Neural crest cell (in vitro differentiated cells): ENCODE data around the gene CES2. TPM values are rescaled to one million over a fixed set of nuclear protein-coding genes. Genes with fewer than 3 reads are reported as not detected.

ENCODE experiments used
- DNase-seq: peaks from one replicate; pipeline ENCODE4 v3.0.0; 2021; ENCODE audit warnings: low read depth, mixed read lengths, low spot score
- H3K27ac Mint-ChIP-seq: one replicate; pipeline ENCODE4 v1.8.0; 2021; ENCODE audit warnings: mild to moderate bottlenecking, mixed read lengths; ENCODE audit not compliant: unreplicated experiment
- H3K27me3 Mint-ChIP-seq: 2 replicates; pipeline ENCODE4 v1.8.0; 2021; ENCODE audit warnings: low read depth, mild to moderate bottlenecking, mixed read lengths
- H3K36me3 Mint-ChIP-seq: 2 replicates; pipeline ENCODE4 v1.8.0; 2021; ENCODE audit warnings: low read depth, mild to moderate bottlenecking, mixed read lengths
- H3K4me1 Mint-ChIP-seq: 2 replicates; pipeline ENCODE4 v1.8.0; 2021; ENCODE audit warnings: mixed read lengths
- H3K4me3 Mint-ChIP-seq: one replicate; pipeline ENCODE4 v1.8.0; 2021; ENCODE audit warnings: mild to moderate bottlenecking, mixed read lengths
- H3K9me3 Mint-ChIP-seq: 2 replicates; pipeline ENCODE4 v1.8.0; 2021; ENCODE audit warnings: mixed read lengths
- long read RNA-seq: library from polyadenylated mRNA; unstranded; transcript quantifications from one replicate; pipeline ENCODE4 v2.0.0, GENCODE V29; 2020
- total RNA-seq: library from RNA; stranded (reverse); gene quantifications from 2 replicates; pipeline ENCODE4 v1.2.1, GENCODE V29; 2021
- TF ChIP-seq, protein P1 (sequence below): fragments of 200-600 bp; sonication (generic); conservative IDR thresholded peaks from 2 replicates; pipeline ENCODE4 v1.5.0; 2021; ENCODE audit warnings: antibody characterized with exemption, mild to moderate bottlenecking

Gene CES2, protein sequence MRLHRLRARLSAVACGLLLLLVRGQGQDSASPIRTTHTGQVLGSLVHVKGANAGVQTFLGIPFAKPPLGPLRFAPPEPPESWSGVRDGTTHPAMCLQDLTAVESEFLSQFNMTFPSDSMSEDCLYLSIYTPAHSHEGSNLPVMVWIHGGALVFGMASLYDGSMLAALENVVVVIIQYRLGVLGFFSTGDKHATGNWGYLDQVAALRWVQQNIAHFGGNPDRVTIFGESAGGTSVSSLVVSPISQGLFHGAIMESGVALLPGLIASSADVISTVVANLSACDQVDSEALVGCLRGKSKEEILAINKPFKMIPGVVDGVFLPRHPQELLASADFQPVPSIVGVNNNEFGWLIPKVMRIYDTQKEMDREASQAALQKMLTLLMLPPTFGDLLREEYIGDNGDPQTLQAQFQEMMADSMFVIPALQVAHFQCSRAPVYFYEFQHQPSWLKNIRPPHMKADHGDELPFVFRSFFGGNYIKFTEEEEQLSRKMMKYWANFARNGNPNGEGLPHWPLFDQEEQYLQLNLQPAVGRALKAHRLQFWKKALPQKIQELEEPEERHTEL
- 50.1 and 52.5 TPM in 2 replicates for total RNA-seq
- long read RNA-seq, transcript CES2-201 (12 exons, 3,927 nt) = major isoform, 10 of 32 reads
- long read RNA-seq, transcript CES2-211 (12 exons, 3,391 nt) = minor isoform, 5 of 32 reads
- long read RNA-seq, partial matches to known transcripts = 5 of 32 reads
- long read RNA-seq, other reads (novel, unspliced or antisense) = 10 of 32 reads

DNA sequence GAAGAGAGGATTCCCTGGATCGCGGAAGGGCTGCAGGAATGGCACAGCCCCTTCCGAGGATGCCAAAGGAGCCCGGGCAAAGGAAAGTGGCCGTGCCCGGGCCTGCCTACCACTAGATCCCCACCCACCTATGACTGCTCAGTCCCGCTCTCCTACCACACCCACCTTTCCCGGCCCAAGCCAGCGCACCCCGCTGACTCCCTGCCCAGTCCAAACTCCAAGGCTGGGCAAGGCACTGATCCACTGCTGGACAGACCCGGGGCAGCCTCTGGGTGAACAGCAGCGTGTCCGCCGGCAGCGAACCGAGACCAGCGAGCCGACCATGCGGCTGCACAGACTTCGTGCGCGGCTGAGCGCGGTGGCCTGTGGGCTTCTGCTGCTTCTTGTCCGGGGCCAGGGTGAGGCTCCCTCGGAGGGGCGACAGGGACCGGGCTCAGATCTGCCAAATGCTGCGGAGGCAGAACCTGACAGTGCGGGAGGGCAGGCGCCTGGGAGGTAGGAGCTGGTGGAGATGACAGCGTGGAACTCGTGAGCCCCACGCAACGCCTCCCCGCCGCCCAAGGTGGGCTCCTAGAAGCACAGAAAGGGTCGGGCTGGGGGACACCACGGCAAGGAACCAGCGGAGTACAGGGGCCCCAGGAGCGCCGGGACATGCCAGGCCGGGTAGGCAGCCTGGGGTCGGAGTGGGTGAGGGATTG, at the start of gene CES2:
Gene CES2 (plus strand): TSS at position 203 of the 698 bp plus-strand sequence. CDS start 120 bp downstream, at position 323.
- Mint-ChIP-seq H3K36me3 (no peaks in the 10 kb centered on the region), H3K4me1 (peaks cover 45% of the 10 kb centered on the region), H3K4me3 (peak within 1 kb of the TSS; percentile 97), H3K27ac (peak within 1 kb of the TSS; percentile 96), H3K27me3 (no peaks in the 10 kb centered on the region), H3K9me3 (no peaks in the 10 kb centered on the region)
- DNase-seq = no peak
- TF ChIP-seq, protein P1, sequence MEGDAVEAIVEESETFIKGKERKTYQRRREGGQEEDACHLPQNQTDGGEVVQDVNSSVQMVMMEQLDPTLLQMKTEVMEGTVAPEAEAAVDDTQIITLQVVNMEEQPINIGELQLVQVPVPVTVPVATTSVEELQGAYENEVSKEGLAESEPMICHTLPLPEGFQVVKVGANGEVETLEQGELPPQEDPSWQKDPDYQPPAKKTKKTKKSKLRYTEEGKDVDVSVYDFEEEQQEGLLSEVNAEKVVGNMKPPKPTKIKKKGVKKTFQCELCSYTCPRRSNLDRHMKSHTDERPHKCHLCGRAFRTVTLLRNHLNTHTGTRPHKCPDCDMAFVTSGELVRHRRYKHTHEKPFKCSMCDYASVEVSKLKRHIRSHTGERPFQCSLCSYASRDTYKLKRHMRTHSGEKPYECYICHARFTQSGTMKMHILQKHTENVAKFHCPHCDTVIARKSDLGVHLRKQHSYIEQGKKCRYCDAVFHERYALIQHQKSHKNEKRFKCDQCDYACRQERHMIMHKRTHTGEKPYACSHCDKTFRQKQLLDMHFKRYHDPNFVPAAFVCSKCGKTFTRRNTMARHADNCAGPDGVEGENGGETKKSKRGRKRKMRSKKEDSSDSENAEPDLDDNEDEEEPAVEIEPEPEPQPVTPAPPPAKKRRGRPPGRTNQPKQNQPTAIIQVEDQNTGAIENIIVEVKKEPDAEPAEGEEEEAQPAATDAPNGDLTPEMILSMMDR = no peak

DNA sequence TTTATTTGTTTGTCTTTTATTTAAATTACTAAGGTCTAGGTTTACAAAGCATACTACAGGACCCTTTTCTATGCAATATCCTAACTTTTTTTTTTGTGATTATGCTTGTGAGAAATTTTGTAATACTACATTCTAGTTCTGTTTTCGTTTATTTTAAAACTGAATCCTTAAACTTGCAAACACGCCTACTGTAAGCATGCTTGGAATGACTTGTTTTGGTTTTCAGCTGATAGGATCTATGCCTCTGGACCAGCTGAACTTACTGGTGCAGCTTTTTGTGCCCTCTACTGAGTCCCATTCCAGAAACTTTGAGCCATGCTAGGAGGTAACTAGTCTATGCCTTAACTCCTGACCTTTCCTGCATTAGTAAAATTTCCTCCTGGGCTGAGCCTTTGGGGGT, 49.0 kb upstream of the CES2 start:
- Mint-ChIP-seq H3K27ac (no peak overlapping the region), H3K4me1 (peaks cover 7% of the 10 kb centered on the region), H3K9me3 (no peaks in the 10 kb centered on the region), H3K27me3 (no peaks in the 10 kb centered on the region), H3K36me3 (no peaks in the 10 kb centered on the region), H3K4me3 (no peak overlapping the region)
- no peak for DNase-seq
- TF ChIP-seq, protein P1 = no peak

DNA sequence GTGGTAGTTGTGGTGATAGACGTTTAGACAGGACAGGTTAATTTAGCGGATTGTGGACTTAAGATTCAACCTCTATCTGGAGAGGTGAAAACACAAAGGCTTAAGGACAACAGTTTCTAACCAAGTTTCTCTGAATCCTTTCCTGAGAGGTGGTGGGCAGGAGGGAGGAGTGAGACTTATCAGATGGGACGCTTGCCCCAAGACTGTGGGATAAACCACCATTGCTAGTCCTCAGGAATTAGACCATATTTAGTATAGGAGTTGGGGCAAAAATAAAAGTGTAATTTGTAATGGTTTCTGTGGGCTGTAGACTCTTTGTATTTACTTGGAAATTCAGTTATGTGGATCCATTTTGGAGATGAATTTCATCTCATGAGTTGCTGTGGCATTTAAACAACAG, 48.4 kb upstream of the CES2 start:
- H3K27ac Mint-ChIP-seq = no peak overlapping the region
- peaks cover 2% of the 10 kb centered on the region for H3K4me1 Mint-ChIP-seq
- no peaks in the 10 kb centered on the region for H3K36me3 Mint-ChIP-seq
- H3K4me3 Mint-ChIP-seq = no peak overlapping the region
- no peaks in the 10 kb centered on the region for H3K9me3 Mint-ChIP-seq
- TF ChIP-seq, protein P1 = no peak
- no peak for DNase-seq
- H3K27me3 Mint-ChIP-seq = no peaks in the 10 kb centered on the region

DNA sequence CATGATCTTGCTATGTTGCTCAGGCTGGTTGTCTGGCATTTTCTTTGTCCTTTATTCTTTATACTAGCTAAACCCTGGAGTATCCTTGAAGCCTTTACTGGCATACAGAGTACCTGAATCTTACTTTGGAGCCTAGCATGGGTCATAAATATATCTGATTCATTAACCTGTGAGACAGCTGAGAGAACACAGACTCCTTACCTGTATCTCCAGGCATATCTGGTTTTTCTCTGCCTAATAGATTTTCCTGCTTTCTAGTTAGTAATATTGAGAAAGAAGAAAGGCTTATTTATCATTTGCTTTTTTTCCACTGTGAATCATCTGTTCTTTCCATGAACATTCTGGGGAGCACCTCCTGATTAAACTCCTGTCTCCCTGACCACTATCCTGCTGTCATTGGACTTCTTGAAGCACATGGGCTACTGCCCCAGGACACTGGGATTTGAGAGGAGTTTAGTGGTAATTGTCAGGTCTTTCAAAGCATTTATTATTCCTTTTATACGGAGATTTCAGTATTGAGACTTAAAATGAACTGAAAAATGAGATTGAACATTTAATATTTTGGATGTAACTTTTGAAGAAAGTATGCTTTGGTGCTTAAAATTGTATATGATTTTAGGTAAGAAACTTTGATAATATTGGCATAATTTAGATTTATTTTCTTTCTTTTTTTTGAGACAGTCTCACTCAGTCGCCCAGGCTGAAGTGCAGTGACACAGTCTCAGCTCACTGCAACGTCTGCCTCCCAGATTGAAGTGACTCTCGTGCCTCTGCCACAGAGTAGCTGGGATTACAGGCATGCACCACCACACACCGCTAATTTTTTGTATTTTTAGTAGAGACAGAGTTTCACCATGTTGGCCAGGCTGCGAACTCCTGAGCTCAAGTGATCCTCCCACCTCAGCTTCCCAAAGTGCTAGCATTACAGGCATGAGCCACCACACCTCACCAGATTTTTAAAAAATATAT, 46.4 kb upstream of the CES2 start:
- Mint-ChIP-seq H3K4me1 (no peaks in the 10 kb centered on the region), H3K9me3 (no peaks in the 10 kb centered on the region), H3K36me3 (no peaks in the 10 kb centered on the region), H3K4me3 (no peak overlapping the region), H3K27me3 (no peaks in the 10 kb centered on the region), H3K27ac (no peak overlapping the region)
- TF ChIP-seq, protein P1 = no peak
- no peak for DNase-seq

DNA sequence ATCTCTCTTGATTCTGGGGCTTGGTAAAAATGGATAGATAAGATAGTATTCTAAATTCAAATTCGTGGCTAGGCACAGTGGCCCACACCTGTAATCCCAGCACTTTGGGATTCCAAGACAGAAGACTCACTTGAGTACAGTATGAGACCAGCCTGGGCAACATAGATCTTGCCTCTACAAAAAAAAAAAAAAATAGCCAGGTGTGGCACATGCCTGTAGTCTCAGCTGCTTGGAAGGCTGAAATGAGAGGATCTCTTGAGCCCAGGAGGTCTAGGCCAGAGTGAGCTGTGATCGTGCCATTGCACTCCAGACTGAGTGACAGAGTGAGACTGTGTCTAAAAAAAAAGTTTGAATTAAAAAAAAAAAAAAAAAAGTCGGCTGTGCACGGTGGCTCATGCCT, 45.7 kb upstream of the CES2 start:
- no peak overlapping the region for H3K27ac Mint-ChIP-seq
- H3K27me3 Mint-ChIP-seq = no peaks in the 10 kb centered on the region
- no peaks in the 10 kb centered on the region for H3K36me3 Mint-ChIP-seq
- no peaks in the 10 kb centered on the region for H3K9me3 Mint-ChIP-seq
- H3K4me1 Mint-ChIP-seq = no peaks in the 10 kb centered on the region
- no peak for DNase-seq
- no peak overlapping the region for H3K4me3 Mint-ChIP-seq
- TF ChIP-seq, protein P1 = no peak
